ENCODE measurements around the gene FMN1. TPM values are rescaled to one million over a fixed set of nuclear protein-coding genes. Genes with fewer than 3 reads are reported as not detected.

Gene FMN1
- total RNA-seq, 1 experiment from 2014 or later = 2.4 TPM

- H3K9me3 ChIP-seq (ENCODE audit: low read length) = no peaks in the 10 kb centered on the region
- H3K27ac ChIP-seq (ENCODE audit: low read length) = no peak overlapping the region
- H3K27me3 ChIP-seq (ENCODE audit: low read length) = no peaks in the 10 kb centered on the region
- ChIA-PET CTCF (no interaction called here), POLR2A (ENCODE audit: unreplicated experiment) (no interaction called here)
- no peaks in the 10 kb centered on the region for H4K20me1 ChIP-seq (ENCODE audit: low read length)
- no peaks in the 10 kb centered on the region for H3K36me3 ChIP-seq (ENCODE audit: low read depth, low read length)
- no peaks in the 10 kb centered on the region for H3K9me2 ChIP-seq (replicated peaks; ENCODE audit: low read length)
- no peak overlapping the region for H3K9ac ChIP-seq (ENCODE audit: low read length)
- no peak for ATAC-seq
- BruUV-seq (replicated peaks) = no TSS peak
- TF ChIP-seq EZH2 (IDR thresholded peaks at IDR 0.05; ENCODE audit: low read length, unreplicated experiment) (no peak), CTCF (conservative IDR thresholded peaks at IDR 0.05; ENCODE audit: low read depth, low read length) (no peak), EZH2phosphoT487 (IDR thresholded peaks at IDR 0.05; ENCODE audit: borderline replicate concordance, low read length) (no peak)
- intact Hi-C loops (cut with micrococcal nuclease) = no loop called here
- H2AFZ ChIP-seq (ENCODE audit: low read length) = no peak overlapping the region
- H3F3A ChIP-seq (ENCODE audit: low read length, unreplicated experiment) = no peaks in the 10 kb centered on the region
- H3K4me2 ChIP-seq (ENCODE audit: low read length) = no peak overlapping the region
- H3K4me1 ChIP-seq (ENCODE audit: insufficient read depth, low read length) = peaks cover 64% of the 10 kb centered on the region
- no peak overlapping the region for H3K4me3 ChIP-seq (ENCODE audit: low read length)
- DNase-seq = no peak
- no peaks in the 10 kb centered on the region for H3K79me2 ChIP-seq (ENCODE audit: low read length)
These were observed 371.8 kb downstream of the FMN1 start for GRCh38 chr15:32822739-32823138.

DNA sequence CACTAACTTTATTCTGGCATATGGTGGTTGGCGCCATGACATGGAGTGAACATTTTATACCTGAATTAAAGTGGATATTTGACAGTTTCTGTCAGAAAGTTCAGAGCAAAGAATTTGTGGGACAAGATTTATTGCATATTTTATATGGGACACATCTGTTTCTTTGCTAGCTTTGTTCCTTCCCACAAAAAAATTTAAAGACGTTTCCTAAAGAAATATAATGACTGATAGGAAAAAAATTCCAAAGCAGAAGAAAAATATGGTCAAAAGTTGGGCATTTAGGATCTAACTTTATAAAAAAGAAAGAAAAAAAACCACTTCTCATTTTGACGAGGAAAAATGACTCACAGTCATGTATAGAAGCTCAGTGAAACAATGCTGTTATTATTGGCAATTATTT is 375.1 kb downstream of the FMN1 start:
- no peak for TF ChIP-seq EZH2phosphoT487 (IDR thresholded peaks at IDR 0.05; ENCODE audit: borderline replicate concordance, low read length)
- no peaks in the 10 kb centered on the region for H3F3A ChIP-seq (ENCODE audit: low read length, unreplicated experiment)
- no peak overlapping the region for H3K4me3 ChIP-seq (ENCODE audit: low read length)
- H2AFZ ChIP-seq (ENCODE audit: low read length) = no peak overlapping the region
- H3K27me3 ChIP-seq (ENCODE audit: low read length) = no peaks in the 10 kb centered on the region
- no peak overlapping the region for H3K27ac ChIP-seq (ENCODE audit: low read length)
- DNase-seq (peak; percentile 23), ATAC-seq (no peak)
- peak overlapping the region; percentile 3; the same call in 1 of the 2 replicates for H3K4me2 ChIP-seq (ENCODE audit: low read length)
- H3K36me3 ChIP-seq (ENCODE audit: low read depth, low read length) = no peaks in the 10 kb centered on the region
- POLR2A ChIA-PET (ENCODE audit: unreplicated experiment) = no interaction called here
- CTCF ChIA-PET = interaction anchor here (0.6 kb wide), 1 partner anchor 137 kb away, joined by 5 read pairs; no protein-coding TSS in a partner anchor
- peaks cover 36% of the 10 kb centered on the region for H3K4me1 ChIP-seq (ENCODE audit: insufficient read depth, low read length)
- no peak overlapping the region for H3K9ac ChIP-seq (ENCODE audit: low read length)
- H3K9me2 ChIP-seq (replicated peaks; ENCODE audit: low read length) = no peaks in the 10 kb centered on the region
- no peaks in the 10 kb centered on the region for H3K79me2 ChIP-seq (ENCODE audit: low read length)
- H3K9me3 ChIP-seq (ENCODE audit: low read length) = no peaks in the 10 kb centered on the region
- no TSS peak for BruUV-seq (replicated peaks)
- intact Hi-C loops (cut with micrococcal nuclease) = no loop called here
- H4K20me1 ChIP-seq (ENCODE audit: low read length) = no peaks in the 10 kb centered on the region

GRCh38 chr15:32818758-32819447 is 375.6 kb downstream of the FMN1 start:
- Histone ChIP-seq H3K4me2 (ENCODE audit: low read length) (no peak overlapping the region), H3K79me2 (ENCODE audit: low read length) (no peaks in the 10 kb centered on the region), H3F3A (ENCODE audit: low read length, unreplicated experiment) (no peaks in the 10 kb centered on the region), H3K9me2 (replicated peaks; ENCODE audit: low read length) (no peaks in the 10 kb centered on the region), H3K27me3 (ENCODE audit: low read length) (no peaks in the 10 kb centered on the region), H3K4me3 (ENCODE audit: low read length) (no peak overlapping the region), H4K20me1 (ENCODE audit: low read length) (no peaks in the 10 kb centered on the region), H3K9ac (ENCODE audit: low read length) (no peak overlapping the region), H3K27ac (ENCODE audit: low read length) (no peak overlapping the region), H3K36me3 (ENCODE audit: low read depth, low read length) (no peaks in the 10 kb centered on the region), H3K4me1 (ENCODE audit: insufficient read depth, low read length) (peaks cover 31% of the 10 kb centered on the region), H3K9me3 (ENCODE audit: low read length) (no peaks in the 10 kb centered on the region), H2AFZ (ENCODE audit: low read length) (no peak overlapping the region)
- CTCF ChIA-PET = interaction anchor here (0.6 kb wide), 1 partner anchor 138 kb away, joined by 5 read pairs; no protein-coding TSS in a partner anchor
- DNase-seq (no peak), ATAC-seq (no peak)
- intact Hi-C loops (cut with micrococcal nuclease) = no loop called here
- TF ChIP-seq EZH2 (IDR thresholded peaks at IDR 0.05; ENCODE audit: low read length, unreplicated experiment) (no peak), EZH2phosphoT487 (IDR thresholded peaks at IDR 0.05; ENCODE audit: borderline replicate concordance, low read length) (no peak), CTCF (conservative IDR thresholded peaks at IDR 0.05; ENCODE audit: low read depth, low read length) (no peak)
- POLR2A ChIA-PET (ENCODE audit: unreplicated experiment) = no interaction called here
- BruUV-seq (replicated peaks) = no TSS peak

Data from PC-3 (cell line).